Ishikawa (cell line): Measurements from ENCODE around the gene TBC1D21.

ENCODE experiments used
- CEBPB ChIP-seq: IDR thresholded peaks from 2 replicates; pipeline ENCODE4 v1.6.1; 2012
- CREB1 ChIP-seq: IDR thresholded peaks from 2 replicates; pipeline ENCODE4 v1.6.1; 2012; ENCODE audit warnings: low read depth
- EP300 ChIP-seq: IDR thresholded peaks from 2 replicates; pipeline ENCODE4 v1.6.1; 2012; ENCODE audit warnings: borderline replicate concordance
- NFIC ChIP-seq: IDR thresholded peaks from 2 replicates; pipeline ENCODE4 v1.6.1; 2012
- TAF1 ChIP-seq: IDR thresholded peaks from 2 replicates; pipeline ENCODE4 v1.6.1; 2012; ENCODE audit warnings: low read depth, mild to moderate bottlenecking
- YY1 ChIP-seq: IDR thresholded peaks from 2 replicates; pipeline ENCODE4 v1.6.1; 2012; ENCODE audit warnings: low read depth
- ZBTB7A ChIP-seq: IDR thresholded peaks from 2 replicates; pipeline ENCODE4 v1.6.1; 2012; ENCODE audit warnings: low read depth
- TF ChIP-seq, protein P1 (sequence below): IDR thresholded peaks from 2 replicates; pipeline ENCODE4 v1.6.1; 2012; ENCODE audit warnings: low read depth, mild to moderate bottlenecking
- TF ChIP-seq, protein P2 (sequence below): IDR thresholded peaks from 2 replicates; pipeline ENCODE4 v1.6.1; 2012
- TF ChIP-seq, protein P3 (sequence below): IDR thresholded peaks from 2 replicates; pipeline ENCODE4 v1.6.1; 2012

DNA sequence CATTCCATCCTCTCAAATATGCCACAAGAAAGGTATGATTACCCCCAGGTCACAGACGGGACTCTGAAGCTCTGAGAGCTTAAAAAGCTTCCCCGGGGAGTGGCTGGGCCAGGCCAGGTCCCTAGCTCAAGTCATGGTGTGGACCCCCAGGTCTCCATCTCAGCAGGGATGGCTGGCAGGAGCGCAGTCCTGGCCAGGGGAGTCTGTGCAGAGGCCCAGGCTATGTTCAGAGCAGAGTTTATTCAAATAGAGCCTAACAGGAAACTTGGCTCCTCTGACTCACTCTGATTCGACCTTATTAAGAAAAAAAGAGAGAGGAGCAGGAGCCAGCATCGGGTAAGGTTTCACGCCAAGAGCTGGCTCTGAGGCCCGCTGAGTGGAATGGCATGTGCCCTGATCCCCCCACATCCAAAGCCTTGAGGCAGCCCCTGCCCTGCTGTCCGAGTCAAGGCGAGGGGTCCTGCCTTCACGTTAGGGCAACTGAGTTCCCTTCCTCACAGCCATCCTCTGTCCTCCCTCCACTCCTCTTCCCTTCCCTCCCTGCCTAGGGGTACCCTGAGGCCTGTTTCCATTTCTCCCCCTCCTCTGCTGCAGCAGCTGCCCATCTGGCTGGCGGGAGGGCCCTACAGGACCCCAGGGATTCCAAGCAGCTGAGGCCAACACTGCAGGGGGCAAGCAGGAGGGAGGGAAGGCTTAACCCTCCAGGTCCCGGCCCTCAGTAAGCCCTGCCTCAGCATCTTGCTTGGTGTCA, 51.0 kb downstream of the TBC1D21 start:
- TF ChIP-seq CEBPB = no peak
- TF ChIP-seq ZBTB7A = no peak; the same call in 1 of the 2 replicates
- TF ChIP-seq EP300 = peak; percentile 51
- TF ChIP-seq CREB1 = no peak
- TF ChIP-seq, protein P1, sequence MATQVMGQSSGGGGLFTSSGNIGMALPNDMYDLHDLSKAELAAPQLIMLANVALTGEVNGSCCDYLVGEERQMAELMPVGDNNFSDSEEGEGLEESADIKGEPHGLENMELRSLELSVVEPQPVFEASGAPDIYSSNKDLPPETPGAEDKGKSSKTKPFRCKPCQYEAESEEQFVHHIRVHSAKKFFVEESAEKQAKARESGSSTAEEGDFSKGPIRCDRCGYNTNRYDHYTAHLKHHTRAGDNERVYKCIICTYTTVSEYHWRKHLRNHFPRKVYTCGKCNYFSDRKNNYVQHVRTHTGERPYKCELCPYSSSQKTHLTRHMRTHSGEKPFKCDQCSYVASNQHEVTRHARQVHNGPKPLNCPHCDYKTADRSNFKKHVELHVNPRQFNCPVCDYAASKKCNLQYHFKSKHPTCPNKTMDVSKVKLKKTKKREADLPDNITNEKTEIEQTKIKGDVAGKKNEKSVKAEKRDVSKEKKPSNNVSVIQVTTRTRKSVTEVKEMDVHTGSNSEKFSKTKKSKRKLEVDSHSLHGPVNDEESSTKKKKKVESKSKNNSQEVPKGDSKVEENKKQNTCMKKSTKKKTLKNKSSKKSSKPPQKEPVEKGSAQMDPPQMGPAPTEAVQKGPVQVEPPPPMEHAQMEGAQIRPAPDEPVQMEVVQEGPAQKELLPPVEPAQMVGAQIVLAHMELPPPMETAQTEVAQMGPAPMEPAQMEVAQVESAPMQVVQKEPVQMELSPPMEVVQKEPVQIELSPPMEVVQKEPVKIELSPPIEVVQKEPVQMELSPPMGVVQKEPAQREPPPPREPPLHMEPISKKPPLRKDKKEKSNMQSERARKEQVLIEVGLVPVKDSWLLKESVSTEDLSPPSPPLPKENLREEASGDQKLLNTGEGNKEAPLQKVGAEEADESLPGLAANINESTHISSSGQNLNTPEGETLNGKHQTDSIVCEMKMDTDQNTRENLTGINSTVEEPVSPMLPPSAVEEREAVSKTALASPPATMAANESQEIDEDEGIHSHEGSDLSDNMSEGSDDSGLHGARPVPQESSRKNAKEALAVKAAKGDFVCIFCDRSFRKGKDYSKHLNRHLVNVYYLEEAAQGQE = no peak
- no peak for TF ChIP-seq TAF1
- TF ChIP-seq NFIC = peak; percentile 74
- TF ChIP-seq, protein P2, sequence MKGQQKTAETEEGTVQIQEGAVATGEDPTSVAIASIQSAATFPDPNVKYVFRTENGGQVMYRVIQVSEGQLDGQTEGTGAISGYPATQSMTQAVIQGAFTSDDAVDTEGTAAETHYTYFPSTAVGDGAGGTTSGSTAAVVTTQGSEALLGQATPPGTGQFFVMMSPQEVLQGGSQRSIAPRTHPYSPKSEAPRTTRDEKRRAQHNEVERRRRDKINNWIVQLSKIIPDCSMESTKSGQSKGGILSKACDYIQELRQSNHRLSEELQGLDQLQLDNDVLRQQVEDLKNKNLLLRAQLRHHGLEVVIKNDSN = no peak
- TF ChIP-seq, protein P3, sequence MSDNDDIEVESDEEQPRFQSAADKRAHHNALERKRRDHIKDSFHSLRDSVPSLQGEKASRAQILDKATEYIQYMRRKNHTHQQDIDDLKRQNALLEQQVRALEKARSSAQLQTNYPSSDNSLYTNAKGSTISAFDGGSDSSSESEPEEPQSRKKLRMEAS = peak; percentile 64
- TF ChIP-seq YY1 = no peak
